B cell (primary cell): ENCODE measurements around the gene MCRIP2. TPM values are rescaled to one million over a fixed set of nuclear protein-coding genes. Genes with fewer than 3 reads are reported as not detected.
A peak's percentile ranks its signal among the peaks of the same experiment; 100 is the strongest.

Experiments used
- ATAC-seq: fragments of 200-7000 bp; cut with Tn5 transposase; one replicate; pipeline ENCODE4 v1.10.0; 2021; ENCODE audit warnings: low read depth, mild to moderate bottlenecking, moderate number of reproducible peaks, moderate library complexity
- CTCF ChIA-PET: fragments of 350-600 bp; sonication (Branson Sonifier 250); formaldehyde crosslinking; loops from one replicate; lab custom pipeline; 2021; ENCODE audit warnings: antibody characterized with exemption, inconsistent platforms; lab: Charles Lee
- POLR2A ChIA-PET: fragments of 350-600 bp; sonication (Branson Sonifier 250); formaldehyde crosslinking; loops from one replicate; lab custom pipeline; 2021; ENCODE audit warnings: antibody characterized with exemption; lab: Charles Lee
- DNase-seq: peaks from one replicate; pipeline ENCODE4 v3.0.0; 2013
- H2AFZ ChIP-seq: 2 replicates; pipeline ENCODE4 v1.6.1; 2012; ENCODE audit warnings: mild to moderate bottlenecking, low read depth, low read length; ENCODE audit not compliant: insufficient read depth, poor library complexity, severe bottlenecking
- H3K27ac ChIP-seq, 2 donors: 1 replicate in 1 of 2; 2 replicates in 1 of 2; pipeline ENCODE4 v1.5.1; 2012 to 2013; ENCODE audit warnings: low read length in 2 of 2, mild to moderate bottlenecking in 2 of 2, moderate library complexity in 1 of 2
- H3K27me3 ChIP-seq, 4 experiments: fragments of 200-600 bp in 1 of 4; sonication (generic) in 1 of 4; replicated peaks in 1 of 4; 1 replicate in 2 of 4; 2 replicates in 2 of 4; pipeline versions ENCODE4 v1.6.1 to v1.7.0; 2013 to 2016; ENCODE audit warnings: low read length in 3 of 4, mild to moderate bottlenecking in 2 of 4, mixed read lengths in 1 of 4, moderate library complexity in 1 of 4; ENCODE audit not compliant: insufficient read depth in 4 of 4, control insufficient read depth in 3 of 4; ENCODE audit errors: control extremely low read depth in 1 of 4
- H3K36me3 ChIP-seq, 2 experiments: replicated peaks in 1 of 2; 1 replicate in 1 of 2; 2 replicates in 1 of 2; pipeline versions ENCODE4 v1.6.1 to v1.7.1; 2013; ENCODE audit warnings: low read length in 1 of 2; ENCODE audit not compliant: insufficient read depth in 2 of 2, control insufficient read depth in 1 of 2; ENCODE audit errors: control extremely low read depth in 1 of 2, extremely low read depth in 1 of 2
- H3K4me1 ChIP-seq, 2 donors: fragments of 200-600 bp in 1 of 2; sonication (generic) in 1 of 2; 1 replicate in 1 of 2; 2 replicates in 1 of 2; pipeline versions ENCODE4 v1.5.1 to v1.6.1; 2013 to 2017; ENCODE audit warnings: low read length in 2 of 2; ENCODE audit not compliant: control insufficient read depth in 2 of 2, insufficient read depth in 2 of 2
- H3K4me2 ChIP-seq: replicated peaks from 2 replicates; pipeline ENCODE3; 2012; ENCODE audit warnings: mild to moderate bottlenecking, low read depth, low read length; ENCODE audit not compliant: poor library complexity, severe bottlenecking
- H3K4me3 ChIP-seq, 5 experiments: fragments of 200-600 bp in 1 of 5; sonication (generic) in 1 of 5; 1 replicate in 3 of 5; 2 replicates in 2 of 5; pipeline versions ENCODE4 v1.5.1 to v1.7.0; 2011 to 2016; ENCODE audit warnings: low read length in 4 of 5, mild to moderate bottlenecking in 4 of 5, low read depth in 2 of 5, control low read depth in 1 of 5, moderate library complexity in 1 of 5; ENCODE audit not compliant: insufficient read depth in 1 of 5; ENCODE audit errors: control extremely low read depth in 1 of 5, extremely low read depth in 1 of 5
- H3K79me2 ChIP-seq: fragments of 200-600 bp; sonication (generic); one replicate; pipeline ENCODE4 v1.6.0; 2016; ENCODE audit warnings: low read length; ENCODE audit not compliant: control insufficient read depth, insufficient read depth
- H3K9ac ChIP-seq: fragments of 200-600 bp; sonication (generic); 2 replicates; pipeline ENCODE4 v1.6.1; 2017; ENCODE audit warnings: mild to moderate bottlenecking, low read length, moderate library complexity
- H3K9me3 ChIP-seq, 3 donors: one replicate each; pipeline versions ENCODE4 v1.6.1 to v1.7.1; 2013; ENCODE audit warnings: low read length in 2 of 3; ENCODE audit not compliant: control insufficient read depth in 2 of 3, insufficient read depth in 1 of 3; ENCODE audit errors: control extremely low read depth in 1 of 3
- H4K20me1 ChIP-seq: 2 replicates; pipeline ENCODE4 v1.6.0; 2012; ENCODE audit warnings: mild to moderate bottlenecking, low read length; ENCODE audit not compliant: insufficient read depth, control insufficient read depth, poor library complexity, severe bottlenecking
- H3K27ac Mint-ChIP-seq: one replicate; pipeline ENCODE4 v1.8.0; 2021; ENCODE audit warnings: mixed read lengths
- H3K27me3 Mint-ChIP-seq: one replicate; pipeline ENCODE4 v1.8.0; 2021; ENCODE audit warnings: mixed read lengths
- H3K4me1 Mint-ChIP-seq: one replicate; pipeline ENCODE4 v1.8.0; 2021; ENCODE audit warnings: mixed read lengths
- H3K4me3 Mint-ChIP-seq: one replicate; pipeline ENCODE4 v1.8.0; 2021; ENCODE audit warnings: mixed read lengths
- H3K9me3 Mint-ChIP-seq: one replicate; pipeline ENCODE4 v1.8.0; 2022; ENCODE audit warnings: mixed read lengths; ENCODE audit not compliant: insufficient read depth
- CTCF ChIP-seq: fragments of 200-600 bp; IDR thresholded peaks from one replicate; pipeline ENCODE4 v1.8.0; 2022; ENCODE audit warnings: antibody characterized with exemption, mild to moderate bottlenecking
- EZH2 ChIP-seq: IDR thresholded peaks from 2 replicates; pipeline ENCODE4 v1.6.1; 2012; ENCODE audit warnings: borderline replicate concordance, low read depth, mild to moderate bottlenecking, moderate library complexity, low read length; ENCODE audit not compliant: insufficient read depth, poor library complexity, severe bottlenecking
- WGBS: methylation state at CpG from one replicate; pipeline ENCODE4 v1.1.5; 2013; ENCODE audit warnings: missing lambda C conversion rate; ENCODE audit not compliant: insufficient coverage; 5-methylcytosine and 5-hydroxymethylcytosine counted together
- intact Hi-C: fragments of 100-400 bp; cut with micrococcal nuclease; formaldehyde crosslinking; loops from one replicate; pipeline ENCODE4 v1.10.0; 2022
- polyA plus RNA-seq: library from polyadenylated mRNA; depleted of rRNA; stranded (reverse); fragments of >200 nt; gene quantifications from 2 replicates; pipeline ENCODE4 v1.2.3, GENCODE V29; 2012
- total RNA-seq, 2 donors: library from RNA; stranded (reverse); fragments of 120-200 nt in 1 of 2; gene quantifications; 1 replicate in 1 of 2; 2 replicates in 1 of 2; pipeline versions ENCODE4 v1.2.3 to v1.2.4, GENCODE V29; 2013 to 2022

The MCRIP2 gene
- total and polyA plus RNA-seq, 2 donors (not counting 1 experiment from before 2014, with no cell fraction given) = 29.2 to 46.0 TPM

GRCh38 chr16:667113-667779, 25.6 kb downstream of the MCRIP2 start:
- H3K27ac Mint-ChIP-seq = peak overlapping the region; percentile 92
- WGBS = 93% methylated on average over 21 of the region's 22 CpGs

More at GRCh38 chr16:667113-667779, 25.6 kb downstream of the MCRIP2 start:
- Histone ChIP-seq H3K9me3 (no peaks in the 10 kb centered on the region), H2AFZ (peak overlapping the region; percentile 94), H3K4me1 (peaks cover 15 to 25% of the 10 kb centered on the region in 2 donors), H3K4me3 (peak overlapping the region in 4 of 5 experiments; percentile 10 to 84 (median 76)), H4K20me1 (peaks cover 31% of the 10 kb centered on the region), H3K27me3 (no peaks in the 10 kb centered on the region), H3K4me2 (peak overlapping the region; percentile 99), H3K36me3 (peaks cover 0 to 21% of the 10 kb centered on the region in 2 experiments), H3K27ac (peak overlapping the region; percentile 41 to 79), H3K9ac (peak overlapping the region; percentile 91), H3K79me2 (peaks cover 5% of the 10 kb centered on the region)
- no peak for ATAC-seq
- POLR2A ChIA-PET = interaction anchor here (0.7 to 1.6 kb wide), 2 partner anchors 17 to 30 kb away, joined by 3 to 4 read pairs; partner anchors contain the start of gene JMJD8
- intact Hi-C loops = loop anchor here (1.0 to 5.0 kb wide), 3 partner anchors 18 to 275 kb away; partner anchors contain the start of gene WDR90
- Mint-ChIP-seq H3K4me1 (peaks cover 12% of the 10 kb centered on the region), H3K9me3 (no peaks in the 10 kb centered on the region), H3K4me3 (peak overlapping the region; percentile 86), H3K27me3 (no peaks in the 10 kb centered on the region)
- TF ChIP-seq EZH2 (no peak), CTCF (no peak)
- DNase-seq = no peak
- CTCF ChIA-PET = interaction anchor here (0.6 to 2.4 kb wide), 2 partner anchors 14 to 484 kb away, joined by 3 to 7 read pairs; no protein-coding TSS in a partner anchor
